NCI-H345 treated with DMSO at 0.1 percent for 48 hours (cell line): ENCODE measurements around the gene CARD16.
"Not testable (repeated sequence)": the region's sequence is repeated elsewhere in the genome, so short reads cannot be mapped to it uniquely, and the experiment has no call there.

Experiments
- DNase-seq: peaks from one replicate; lab custom pipeline; 2025; ENCODE audit not compliant: unreplicated experiment; lab: John Stamatoyannopoulos, UW

Gene CARD16

DNA sequence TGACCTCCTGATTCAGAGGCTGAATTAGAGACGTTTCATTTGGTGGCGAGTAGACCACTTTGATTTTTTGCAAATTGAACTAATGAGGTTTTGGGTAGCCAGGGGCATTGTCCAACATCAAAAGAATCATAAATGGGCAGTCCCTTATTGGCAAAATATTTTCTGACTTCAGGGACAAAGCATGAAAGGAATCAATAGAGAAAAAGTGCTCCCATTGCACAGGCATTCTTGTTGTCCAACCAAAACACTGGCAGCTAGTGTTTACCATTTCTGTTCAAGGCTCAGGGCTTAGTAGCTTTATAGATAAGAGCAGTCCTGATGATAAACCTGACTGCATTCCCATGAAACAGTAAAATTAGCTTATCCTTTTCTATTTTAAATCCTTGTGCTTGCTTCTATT is 6.4 kb upstream of the CARD16 start:
- DNase-seq: no peak

DNA sequence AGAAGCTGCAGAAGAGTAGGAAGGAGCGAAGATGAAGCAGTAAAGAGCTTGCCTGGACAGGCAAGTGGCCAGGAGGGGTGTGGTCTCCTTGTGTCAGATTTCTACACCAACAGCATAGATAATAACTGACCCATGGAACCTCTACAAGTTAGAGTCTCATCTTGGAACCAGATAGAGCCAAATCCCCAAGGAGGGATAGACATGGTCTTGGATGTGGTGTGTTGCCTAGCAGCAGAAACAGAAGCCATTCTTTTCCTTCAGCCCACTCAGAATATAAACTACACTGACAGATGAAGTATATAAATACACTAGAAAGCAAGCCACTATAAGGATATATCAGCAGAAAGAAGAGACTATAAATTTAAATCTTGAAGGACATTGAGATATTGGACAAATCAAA is 4.3 kb upstream of the CARD16 start:
- no peak for DNase-seq

DNA sequence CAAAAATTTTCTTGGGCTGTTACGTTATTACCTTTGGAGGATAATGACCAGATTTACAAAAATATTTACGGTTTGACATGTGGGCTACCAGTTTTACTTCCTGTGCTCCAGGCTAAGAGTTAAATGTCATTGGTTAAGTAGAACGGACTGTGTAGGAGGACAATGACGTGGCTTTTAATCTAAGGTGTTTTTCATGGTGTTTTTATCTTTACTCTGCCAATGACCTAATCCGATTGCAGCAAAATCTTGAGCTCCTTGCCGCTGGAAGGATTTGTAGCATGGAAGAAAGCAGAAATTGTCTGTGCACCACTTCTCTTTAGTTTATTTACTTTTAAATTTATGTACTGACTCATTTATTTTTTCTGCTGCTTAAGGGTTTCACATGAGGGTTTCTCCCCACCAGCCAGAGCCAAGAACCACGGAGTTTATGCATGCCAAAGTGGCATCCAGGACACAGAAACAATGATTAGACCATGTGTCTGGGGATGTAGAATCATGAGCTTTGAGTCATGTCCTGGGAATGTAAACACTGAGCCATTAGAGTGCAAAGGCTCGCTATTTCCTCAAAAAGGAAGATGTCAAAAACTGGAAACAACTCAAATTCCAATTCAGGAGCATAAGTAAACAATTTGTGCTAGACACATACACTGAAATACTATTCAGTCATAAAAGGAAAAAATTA is 1.9 kb upstream of the CARD16 start:
- DNase-seq: no peak

DNA sequence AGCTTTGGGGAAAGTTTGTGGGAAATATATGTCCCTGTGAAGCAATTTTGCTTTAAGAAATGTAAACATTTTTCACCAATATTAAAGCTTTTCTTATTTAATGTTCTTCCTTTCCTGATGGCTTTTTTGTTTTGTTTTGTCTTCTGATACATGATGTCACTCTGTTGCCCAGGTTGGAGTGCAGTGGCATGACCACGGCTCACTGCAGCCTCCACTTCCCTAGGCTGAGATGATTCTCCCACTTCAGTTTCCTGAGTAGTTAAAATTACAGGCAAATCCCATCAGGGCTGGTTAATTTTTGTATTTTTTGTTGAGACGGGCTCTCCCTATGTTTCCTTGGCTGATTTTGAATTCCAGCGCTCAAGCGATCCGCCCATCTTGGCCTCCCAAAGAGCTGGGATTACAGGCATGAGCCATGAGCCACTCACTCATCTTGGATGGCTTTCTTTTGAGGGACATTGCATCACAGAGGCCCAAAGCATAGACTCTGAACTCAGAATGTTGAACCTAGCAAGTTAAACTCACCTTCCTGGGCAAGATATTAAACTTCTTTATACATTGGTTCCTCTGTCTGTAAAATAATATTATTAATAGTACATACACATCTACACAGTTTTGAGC is 651 bp upstream of the CARD16 start:
- DNase-seq: no peak

DNA sequence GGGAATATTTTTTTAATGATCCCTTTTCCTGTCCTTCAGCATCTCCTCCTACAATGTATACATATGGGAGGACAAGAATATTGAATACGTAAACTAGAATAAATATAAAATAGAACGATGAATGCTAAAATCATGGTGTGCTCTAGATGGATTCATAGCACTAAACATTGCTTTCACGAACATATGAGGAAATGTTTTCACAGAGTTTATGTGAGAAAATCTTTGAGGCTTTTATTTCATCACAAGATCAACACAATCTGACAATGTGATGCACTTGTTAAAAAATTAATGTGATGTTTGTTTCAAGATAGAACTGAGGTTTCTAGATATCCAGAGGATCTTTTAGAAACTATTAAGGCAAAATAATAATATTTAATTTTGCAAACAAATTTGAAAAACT is 3.0 kb downstream of the CARD16 start:
- no peak for DNase-seq

DNA sequence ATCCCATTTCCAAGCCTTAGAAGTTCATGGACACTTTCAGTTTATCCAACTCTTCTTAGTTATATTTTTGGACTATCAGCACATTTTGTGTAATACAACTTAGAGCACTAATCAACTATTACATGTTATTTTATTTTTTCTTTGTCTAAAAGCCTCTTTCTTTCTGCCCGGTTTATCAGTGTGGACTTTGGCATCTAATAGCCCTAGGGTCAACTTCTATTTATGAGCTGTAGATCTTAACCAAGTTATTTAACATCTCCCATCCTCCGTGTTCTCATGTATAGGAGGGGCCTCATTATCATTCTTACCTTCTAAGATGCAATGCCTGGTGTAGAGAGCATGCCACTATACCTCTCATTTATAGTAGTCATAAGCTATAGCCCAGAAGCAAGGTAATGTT is 4.4 kb downstream of the CARD16 start:
- no peak for DNase-seq

DNA sequence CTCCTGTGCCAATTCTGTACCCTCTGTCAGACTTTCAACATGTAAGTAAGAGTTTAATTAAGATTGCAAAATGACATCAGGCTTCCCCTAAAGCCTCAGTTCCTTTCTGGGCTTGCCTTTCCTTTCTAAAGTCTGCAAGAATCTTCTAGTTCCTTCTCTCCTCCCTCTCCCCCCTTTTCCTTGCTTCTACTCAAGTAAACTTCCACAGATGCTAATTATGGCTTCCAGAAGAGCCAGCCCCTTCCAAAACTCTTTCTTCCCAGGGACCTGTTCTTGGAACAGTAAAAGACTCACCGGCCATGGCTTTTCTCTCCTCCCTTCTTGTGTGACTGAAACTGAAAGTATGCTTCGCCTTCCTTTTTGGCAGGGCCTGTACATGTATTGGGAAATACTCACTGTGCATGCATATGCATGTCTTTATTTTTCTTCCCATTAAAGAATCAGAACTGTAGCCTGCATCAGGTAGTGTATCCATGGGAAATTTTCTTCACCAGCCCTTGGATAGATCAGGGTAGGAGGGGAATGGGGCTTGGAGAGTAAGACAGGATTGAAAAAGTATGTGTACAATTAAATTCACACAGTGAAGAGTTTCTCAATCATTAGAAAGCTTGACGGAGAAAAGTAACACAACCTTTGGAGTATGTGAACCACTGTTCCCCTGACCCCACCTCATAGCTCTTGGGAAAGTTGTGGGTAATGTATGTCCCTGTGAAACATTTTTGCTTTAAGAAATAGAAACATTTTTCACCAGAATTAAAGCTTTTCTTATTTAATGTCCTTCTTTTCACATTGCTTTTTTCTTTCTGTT is 10.1 kb downstream of the CARD16 start, which contains the start of gene CASP1:
CASP1 (minus strand) TSS at position 332 of the 808 bp plus-strand sequence; CDS start at position 301, 31 bp downstream.
- no peak for DNase-seq

DNA sequence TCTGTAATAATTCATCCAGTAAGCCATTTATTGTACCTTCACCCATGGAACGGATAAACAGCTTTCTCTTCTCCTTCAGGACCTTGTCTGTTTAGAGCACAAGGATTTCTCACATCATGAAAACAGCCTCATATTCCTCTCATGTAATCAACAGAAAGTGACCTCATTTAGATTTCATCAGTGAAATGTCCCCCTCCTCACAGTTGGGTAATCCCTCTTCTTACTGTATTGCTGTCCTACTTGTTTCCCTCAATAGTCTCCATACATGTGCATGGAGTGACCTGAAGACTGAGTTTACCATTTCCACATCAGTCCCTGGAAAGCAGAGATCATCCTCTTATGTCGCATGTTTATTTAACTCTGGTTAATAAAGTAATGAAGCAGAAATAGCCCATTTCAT is 10.7 kb downstream of the CARD16 start:
- DNase-seq: not testable (repeated sequence)

DNA sequence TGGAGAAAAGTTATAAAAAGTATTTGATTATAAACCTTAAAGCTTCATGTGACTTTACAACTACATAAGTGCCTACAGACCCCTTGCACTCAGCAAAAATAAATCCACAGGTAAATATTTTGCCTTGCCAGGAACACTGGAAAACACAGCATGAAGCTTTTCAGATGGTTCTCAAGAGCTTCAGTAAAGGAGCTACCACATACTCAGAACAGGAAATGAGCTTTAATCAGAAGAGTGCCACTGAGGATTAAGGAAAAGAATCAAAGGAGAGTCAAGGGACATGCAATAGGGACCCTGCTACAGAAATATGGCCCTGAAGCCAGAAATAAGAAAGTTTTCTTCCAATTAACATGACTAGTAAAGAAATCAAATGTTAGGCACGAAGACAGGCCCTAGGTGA is 11.4 kb downstream of the CARD16 start:
- peak; percentile 9 for DNase-seq

DNA sequence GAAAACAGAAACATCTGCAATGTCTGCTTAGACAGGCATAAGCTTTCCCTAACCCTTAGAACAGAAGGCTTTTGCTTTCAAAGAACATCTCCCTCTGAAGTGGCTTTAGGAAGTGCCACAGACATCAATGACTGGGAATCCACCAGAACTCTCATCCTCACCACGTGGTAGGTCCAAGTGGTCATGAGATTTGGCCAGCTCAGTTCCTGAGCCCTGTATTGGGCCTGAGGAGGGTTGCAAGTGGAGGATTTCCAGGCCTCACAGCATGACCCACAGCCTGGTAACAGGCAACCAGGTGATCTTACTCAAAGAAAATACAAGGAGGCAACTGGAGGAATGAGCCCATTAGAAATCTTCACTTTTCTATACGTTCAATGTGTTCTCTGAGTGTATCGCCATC is 11.8 kb downstream of the CARD16 start:
- no peak for DNase-seq

DNA sequence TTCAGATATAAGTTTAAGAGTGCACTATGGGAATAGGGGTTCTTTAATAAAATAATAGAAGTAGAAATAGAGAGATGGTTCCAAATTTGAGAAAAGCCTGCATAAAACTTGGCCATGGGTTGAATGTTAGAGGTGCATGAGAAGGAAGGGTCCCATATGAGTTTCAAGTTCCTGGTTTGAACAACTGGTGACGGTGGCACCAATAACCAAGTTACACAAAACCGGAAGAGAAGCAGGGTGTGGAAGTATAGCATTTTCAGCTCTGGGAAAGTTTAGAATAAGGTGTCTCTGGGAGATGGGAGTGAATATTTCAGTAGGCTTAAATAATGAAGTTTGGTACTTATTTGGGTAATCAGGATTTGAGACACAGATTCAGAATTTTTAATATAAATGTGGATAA is 12.6 kb downstream of the CARD16 start:
- DNase-seq: no peak

DNA sequence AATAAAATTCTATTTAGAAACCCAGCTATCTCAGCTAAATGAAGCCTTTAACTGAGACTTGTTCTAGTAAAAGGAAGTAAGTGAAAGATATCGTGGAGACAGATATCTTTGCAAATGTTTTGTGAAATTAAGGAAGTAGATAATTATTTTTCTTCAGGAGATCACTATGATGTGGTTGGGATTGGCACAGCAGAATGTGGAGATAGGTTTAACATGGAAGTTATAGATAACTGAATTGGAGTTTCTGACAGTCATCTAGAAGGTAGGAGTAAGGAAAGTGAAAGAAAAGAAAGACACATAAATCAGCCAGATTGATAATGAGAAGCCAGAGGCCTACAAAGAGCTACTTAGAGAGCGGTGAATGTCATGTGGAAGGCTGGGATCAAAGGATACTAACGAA is 17.5 kb downstream of the CARD16 start:
- no peak for DNase-seq

DNA sequence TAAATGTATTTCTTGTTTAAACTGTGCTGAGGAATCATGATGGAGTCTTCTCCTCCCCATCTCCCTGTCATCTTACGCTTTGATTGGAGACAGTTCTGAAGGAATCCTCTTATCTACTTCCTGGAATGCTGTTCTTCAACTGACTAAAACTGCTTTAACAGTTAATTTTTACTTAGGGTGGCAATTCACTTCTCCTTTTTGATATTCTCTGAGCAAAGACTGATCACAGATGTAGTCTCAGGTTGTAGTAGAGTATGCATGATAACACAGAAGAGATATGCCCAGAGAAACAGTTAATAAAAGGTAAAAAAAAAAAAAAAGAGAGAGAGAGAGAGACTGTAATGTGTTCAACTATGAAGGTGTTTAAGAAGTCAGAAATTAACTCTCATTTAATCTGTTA is 20.7 kb downstream of the CARD16 start:
- DNase-seq: no peak

DNA sequence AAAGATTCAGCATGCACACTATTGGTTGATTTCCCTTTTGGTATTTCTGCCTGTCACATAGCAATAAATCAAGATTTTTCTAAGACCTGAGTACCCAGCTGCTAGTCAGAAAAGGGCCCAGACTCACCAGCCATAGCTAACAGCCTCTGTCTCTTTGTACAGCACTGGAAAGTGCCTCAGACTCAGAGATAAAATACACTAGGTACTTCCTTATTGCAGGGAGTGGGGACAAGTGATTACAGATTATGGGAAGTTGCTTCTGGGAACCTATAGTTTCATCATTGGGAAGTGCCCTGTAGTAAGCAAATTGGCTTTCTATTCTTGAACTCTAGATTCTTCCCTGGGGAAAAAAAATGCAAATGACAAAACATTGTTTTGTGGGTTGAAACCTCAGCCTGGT is 22.1 kb downstream of the CARD16 start, which contains the start of gene CASP5:
CASP5 (minus strand) TSS at position 166 of the 400 bp plus-strand sequence; CDS start at position 134, 32 bp downstream.
- no peak for DNase-seq

DNA sequence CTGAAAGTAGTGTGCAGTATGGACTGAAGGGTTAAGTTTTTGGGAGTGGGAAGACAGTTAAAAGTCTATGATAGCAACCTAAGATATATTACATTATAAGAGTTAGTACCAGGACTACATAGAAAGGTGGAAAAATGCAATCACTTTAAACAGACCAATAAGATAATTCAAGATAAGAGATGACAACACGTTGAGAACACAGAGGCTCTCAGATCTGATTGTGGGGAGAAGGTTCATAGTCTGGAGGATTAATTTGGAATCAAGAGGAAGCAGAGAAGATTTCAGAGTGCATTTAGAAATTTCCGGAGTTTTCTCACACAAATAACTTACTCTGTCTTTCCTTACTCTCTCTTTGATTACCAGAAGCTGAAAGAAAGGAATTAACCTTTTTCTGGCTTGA is 22.6 kb downstream of the CARD16 start:
- no peak for DNase-seq

DNA sequence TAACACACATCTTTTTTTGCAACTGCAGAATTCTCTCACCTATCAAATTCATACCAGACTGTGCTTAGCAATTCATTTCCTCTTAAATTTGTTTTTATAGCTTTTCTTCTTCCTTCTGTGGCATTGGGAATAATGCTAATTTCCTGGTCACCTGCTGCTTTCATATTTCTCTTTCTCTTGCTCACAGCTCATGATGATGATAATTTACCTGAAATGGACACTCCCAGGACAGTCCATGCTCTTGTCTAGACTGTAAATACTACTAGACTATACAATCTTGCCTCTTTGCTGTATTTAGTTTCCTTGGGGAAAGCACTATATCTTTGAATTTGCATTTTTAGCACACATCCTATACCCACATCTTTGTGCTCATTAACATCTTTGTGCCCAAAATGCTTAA is 37.7 kb downstream of the CARD16 start:
- no peak for DNase-seq

DNA sequence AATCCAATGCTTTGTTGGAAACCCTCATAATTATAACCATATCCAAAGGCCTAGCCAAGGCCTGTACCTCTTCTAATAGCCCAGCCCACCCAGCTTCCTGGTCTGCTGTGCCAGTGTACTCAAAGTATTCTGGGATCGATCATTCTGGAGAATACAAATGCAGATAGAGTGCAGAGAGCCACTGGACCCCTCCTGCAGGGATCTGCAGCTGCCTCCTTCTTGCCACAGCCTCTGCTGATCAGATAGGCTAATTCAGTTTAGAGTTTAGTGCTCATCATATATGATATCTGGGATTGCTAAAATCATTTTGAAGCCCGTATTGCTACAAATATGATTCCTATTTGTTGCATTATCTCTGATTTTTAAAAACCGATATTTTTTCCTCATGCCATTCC is 39.7 kb downstream of the CARD16 start:
- DNase-seq: no peak

DNA sequence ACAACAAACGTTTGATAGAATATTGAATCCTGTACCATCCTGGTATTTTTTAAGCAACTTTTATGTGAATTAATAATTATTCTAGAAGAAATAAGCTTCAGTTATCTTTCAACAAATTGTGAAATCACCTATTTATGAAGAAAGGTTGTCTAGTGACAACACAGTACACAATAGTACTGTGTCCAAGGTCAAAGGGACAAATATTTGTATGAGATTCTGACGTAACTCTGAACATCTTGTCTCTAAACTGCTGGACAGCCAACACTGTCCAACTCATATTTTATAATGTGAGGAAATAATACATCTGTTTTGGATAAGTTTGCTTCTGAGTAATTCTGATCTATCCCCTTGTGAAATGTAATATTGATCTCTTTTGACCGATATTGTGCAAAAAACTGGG is 41.1 kb downstream of the CARD16 start:
- DNase-seq: no peak

DNA sequence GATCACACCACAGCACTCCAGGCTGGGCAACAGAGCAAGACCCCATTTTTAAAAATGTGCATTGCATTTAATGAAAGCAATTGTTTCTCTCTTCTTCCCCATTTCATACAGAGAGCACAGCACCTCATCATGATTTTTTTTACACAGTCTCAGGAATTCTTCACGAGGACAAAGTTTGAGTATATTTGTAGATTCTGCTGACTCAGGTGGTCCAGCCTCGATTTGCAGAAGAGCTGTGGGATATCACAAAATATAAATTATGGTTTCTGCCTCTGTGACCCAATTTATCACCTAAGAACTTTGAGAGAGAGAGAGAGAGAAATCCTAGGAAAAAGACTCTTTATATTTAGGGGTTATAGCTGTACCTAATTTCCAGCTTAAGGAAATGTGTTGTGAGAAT is 42.0 kb downstream of the CARD16 start:
- no peak for DNase-seq

DNA sequence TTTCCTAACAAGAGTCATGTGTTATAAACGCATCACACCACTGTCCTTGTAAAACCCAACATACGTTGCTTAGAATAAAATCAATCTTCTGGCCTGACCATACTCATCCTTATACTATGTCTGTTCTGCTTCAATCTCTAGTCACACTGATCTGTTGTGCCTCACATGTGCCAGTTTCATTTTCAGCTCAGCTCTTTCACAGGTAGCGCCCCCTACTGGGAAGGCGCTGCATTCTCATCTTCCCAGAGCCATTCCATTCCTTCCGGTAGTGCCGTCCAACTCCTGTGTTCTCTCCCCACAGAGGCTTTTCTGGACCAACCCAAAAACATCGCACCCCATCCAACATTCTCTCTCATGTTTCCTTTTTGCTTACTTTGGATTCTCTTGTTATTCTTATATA is 44.3 kb downstream of the CARD16 start:
- DNase-seq: no peak

DNA sequence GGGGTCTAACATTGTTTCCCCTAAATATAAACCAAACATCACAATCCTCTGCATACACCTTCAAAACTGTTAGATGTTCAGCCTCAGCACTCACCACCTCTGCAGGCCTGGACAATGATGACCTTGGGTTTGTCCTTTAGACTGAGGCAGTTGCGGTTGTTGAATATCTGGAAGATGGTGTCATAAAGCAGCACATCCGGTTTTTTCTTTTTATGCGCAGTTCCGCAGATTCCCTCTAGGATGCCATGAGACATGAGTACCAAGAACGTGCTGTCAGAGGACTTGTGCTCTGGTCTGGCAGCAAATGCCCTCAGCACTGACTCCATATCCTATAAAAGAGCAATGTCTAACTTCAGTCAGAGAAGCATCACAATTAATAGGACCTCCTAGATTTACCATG is 45.0 kb downstream of the CARD16 start:
- DNase-seq: no peak

DNA sequence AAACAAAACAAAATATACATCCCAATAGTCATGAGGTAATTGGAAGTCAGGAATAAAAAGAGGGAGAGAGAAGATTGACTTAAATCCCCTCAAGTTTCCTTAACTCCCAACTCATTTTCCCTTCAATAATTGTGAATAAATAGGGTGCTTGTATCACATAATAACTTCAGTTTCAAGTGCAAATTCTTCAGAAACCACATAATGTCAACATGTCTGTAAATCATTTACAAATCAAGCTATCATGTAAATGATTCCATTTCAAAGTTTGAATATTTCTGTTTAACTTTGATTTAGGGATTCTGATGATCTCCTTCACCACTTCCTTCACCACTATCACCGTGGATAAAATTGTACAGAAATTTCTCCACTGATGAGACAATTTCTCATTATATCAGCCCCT is 45.4 kb downstream of the CARD16 start:
- DNase-seq: no peak
